Common myeloid progenitor, CD34-positive (primary cell): ENCODE measurements around the gene SPATA9.

Source experiments
- CTCF ChIA-PET: fragments of 350-600 bp; sonication (Branson Sonifier 250); formaldehyde crosslinking; loops from one replicate; lab custom pipeline; 2021; ENCODE audit warnings: antibody characterized with exemption; lab: Charles Lee
- POLR2A ChIA-PET: fragments of 350-600 bp; sonication (Branson Sonifier 250); formaldehyde crosslinking; loops from one replicate; lab custom pipeline; 2021; ENCODE audit warnings: antibody characterized with exemption; lab: Charles Lee
- DNase-seq, 3 donors: peaks; one replicate each; pipeline versions ENCODE4 v3.0.0 to v3.0.0-alpha.2; 2013
- H3K27ac ChIP-seq, 2 experiments: 1 replicate in 1 of 2; 2 replicates in 1 of 2; pipeline ENCODE4 v1.7.0; 2013; ENCODE audit warnings: inconsistent platforms in 2 of 2, low read length in 2 of 2, mild to moderate bottlenecking in 2 of 2, low read depth in 1 of 2, moderate library complexity in 1 of 2; ENCODE audit not compliant: severe bottlenecking in 2 of 2, insufficient read depth in 1 of 2, poor library complexity in 1 of 2
- H3K27me3 ChIP-seq, 5 experiments: replicated peaks in 2 of 5; 1 replicate in 3 of 5; 2 replicates in 2 of 5; pipeline versions ENCODE4 v1.6.1 to v1.7.0; 2013; ENCODE audit warnings: low read length in 4 of 5, mild to moderate bottlenecking in 2 of 5, moderate library complexity in 2 of 5, inconsistent platforms in 1 of 5; ENCODE audit not compliant: insufficient read depth in 5 of 5, control insufficient read depth in 4 of 5
- H3K36me3 ChIP-seq, 4 experiments: 1 replicate in 2 of 4; 2 replicates in 2 of 4; pipeline versions ENCODE4 v1.6.1 to v1.7.0; 2013; ENCODE audit warnings: low read length in 3 of 4, control low read depth in 1 of 4, mild to moderate bottlenecking in 1 of 4; ENCODE audit not compliant: control insufficient read depth in 4 of 4, insufficient read depth in 4 of 4
- H3K4me1 ChIP-seq, 4 experiments: 1 replicate in 3 of 4; 2 replicates in 1 of 4; pipeline versions ENCODE4 v1.6.1 to v1.7.1; 2013; ENCODE audit warnings: low read length in 3 of 4, mild to moderate bottlenecking in 3 of 4, control low read depth in 1 of 4, inconsistent platforms in 1 of 4, moderate library complexity in 1 of 4; ENCODE audit not compliant: control insufficient read depth in 4 of 4, insufficient read depth in 4 of 4; ENCODE audit errors: control extremely low read depth in 1 of 4
- H3K4me3 ChIP-seq, 7 experiments: 1 replicate in 4 of 7; 2 replicates in 3 of 7; pipeline versions ENCODE4 v1.5.1 to v1.7.0; 2013; ENCODE audit warnings: mild to moderate bottlenecking in 7 of 7, low read length in 6 of 7, moderate library complexity in 6 of 7, inconsistent platforms in 2 of 7, low read depth in 2 of 7, control low read depth in 1 of 7; ENCODE audit not compliant: insufficient read depth in 4 of 7, control insufficient read depth in 1 of 7; ENCODE audit errors: extremely low read depth in 1 of 7
- H3K9me3 ChIP-seq, 5 experiments: 1 replicate in 4 of 5; 2 replicates in 1 of 5; pipeline versions ENCODE4 v1.6.1 to v1.7.1; 2013; ENCODE audit warnings: low read length in 4 of 5, mild to moderate bottlenecking in 2 of 5, inconsistent platforms in 1 of 5, low read depth in 1 of 5, moderate library complexity in 1 of 5; ENCODE audit not compliant: control insufficient read depth in 4 of 5, insufficient read depth in 2 of 5; ENCODE audit errors: control extremely low read depth in 1 of 5
- WGBS: methylation state at CpG from one replicate; pipeline ENCODE4 v1.1.5; 2013; ENCODE audit not compliant: insufficient coverage; 5-methylcytosine and 5-hydroxymethylcytosine counted together

The SPATA9 gene

DNA sequence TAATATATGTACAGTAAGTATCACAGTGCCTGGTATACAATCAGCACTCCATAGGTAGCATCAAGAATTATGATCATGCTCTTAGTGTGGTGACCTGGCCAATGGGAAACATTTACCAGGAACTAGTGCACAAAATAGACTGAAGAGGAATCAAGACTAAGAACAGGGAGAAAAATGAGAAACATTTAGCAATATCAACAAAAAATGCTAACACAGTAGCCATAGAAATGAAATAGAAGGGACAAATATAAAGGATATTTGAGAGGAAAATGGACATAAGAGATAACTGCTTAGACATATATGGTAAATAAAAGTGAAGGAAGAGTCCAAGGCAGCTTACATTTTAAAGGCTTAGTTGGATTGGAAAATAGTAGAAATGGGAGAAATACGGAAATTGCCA lies 16.5 kb upstream of the SPATA9 start:
- Histone ChIP-seq H3K4me3 (no peak overlapping the region), H3K27ac (no peak overlapping the region), H3K36me3 (no peaks in the 10 kb centered on the region), H3K4me1 (no peaks in the 10 kb centered on the region), H3K27me3 (no peaks in the 10 kb centered on the region), H3K9me3 (no peaks in the 10 kb centered on the region)
- CTCF ChIA-PET, result no interaction called here
- POLR2A ChIA-PET, result no interaction called here
- WGBS, result 100% methylated on average over 1 of the region's 1 CpG
- DNase-seq, result no peak

DNA sequence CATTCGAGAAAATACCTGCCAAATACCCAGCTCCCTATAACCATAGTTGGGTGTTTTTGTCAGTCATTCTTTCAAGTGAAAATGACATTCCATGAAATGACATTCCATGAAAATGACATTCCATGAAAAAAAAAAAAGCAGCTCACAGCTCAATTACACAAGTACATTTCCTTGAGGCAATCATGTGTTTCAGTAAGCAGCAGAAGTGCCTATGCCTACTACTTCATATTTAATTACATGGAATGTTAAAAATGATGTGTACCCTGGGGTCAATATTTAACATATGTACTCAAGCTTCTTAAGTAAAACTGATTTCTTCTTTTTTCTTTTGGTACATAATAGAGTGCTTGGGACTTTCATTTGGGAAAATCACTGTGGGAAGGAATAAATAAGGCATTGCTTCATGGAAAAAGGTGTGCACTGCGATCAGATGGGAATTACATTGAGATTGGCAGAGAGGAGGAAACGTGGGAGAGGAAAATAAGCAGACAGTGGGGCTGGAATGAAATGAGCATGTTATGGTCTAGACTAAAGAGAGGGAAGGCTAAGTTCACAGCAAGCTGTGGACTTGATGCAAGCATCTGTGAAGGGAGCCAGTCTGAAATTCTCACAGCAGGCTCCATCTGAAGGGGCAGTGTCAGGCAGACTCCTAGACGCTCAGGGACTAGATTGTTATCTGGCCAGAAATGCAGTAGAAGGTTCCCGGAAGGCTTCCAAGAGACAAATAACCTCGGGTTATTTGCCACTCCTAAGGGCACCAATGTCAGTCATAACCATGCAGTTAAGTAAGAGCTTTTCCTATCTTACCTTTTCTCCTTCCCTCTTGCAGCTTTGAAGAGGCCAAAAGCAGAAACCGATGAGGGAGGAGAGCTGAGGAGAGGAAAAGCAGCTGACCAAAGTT lies 15.2 kb upstream of the SPATA9 start:
- WGBS, result 84% methylated on average over 5 of the region's 7 CpGs
- no peaks in the 10 kb centered on the region for H3K36me3 ChIP-seq
- ChIA-PET POLR2A (interaction anchor here (0.6 to 0.8 kb wide), 2 partner anchors 26 to 77 kb away, joined by 3 read pairs; no protein-coding TSS in a partner anchor), CTCF (interaction anchor here (0.6 to 1.3 kb wide), 6 partner anchors 9 to 86 kb away, joined by 3 to 6 read pairs (median 3); no protein-coding TSS in a partner anchor)
- DNase-seq, result no peak
- no peaks in the 10 kb centered on the region for H3K9me3 ChIP-seq
- H3K4me3 ChIP-seq, result no peak overlapping the region
- no peaks in the 10 kb centered on the region for H3K4me1 ChIP-seq
- no peaks in the 10 kb centered on the region for H3K27me3 ChIP-seq
- H3K27ac ChIP-seq, result no peak overlapping the region

DNA sequence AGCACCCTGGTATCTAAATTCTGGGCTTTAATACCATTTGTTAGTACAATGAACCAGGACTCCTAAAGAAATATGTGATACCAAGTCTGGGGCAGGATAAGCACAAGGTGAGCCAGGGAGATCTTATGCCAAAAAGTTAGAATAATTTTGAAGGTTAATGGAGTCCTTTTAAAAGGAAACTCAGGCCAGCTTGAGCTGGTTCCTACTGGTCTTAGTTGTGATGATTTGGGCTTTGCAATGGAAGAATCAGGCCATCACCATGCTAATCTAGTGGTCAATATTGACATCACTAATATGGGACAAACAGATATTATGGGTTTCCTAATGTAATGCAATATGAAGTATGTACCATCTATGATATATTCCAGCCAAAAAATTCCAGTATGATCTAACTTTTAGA lies 7.5 kb upstream of the SPATA9 start:
- Histone ChIP-seq H3K27ac (no peak overlapping the region), H3K36me3 (no peaks in the 10 kb centered on the region), H3K4me1 (no peaks in the 10 kb centered on the region), H3K27me3 (no peaks in the 10 kb centered on the region), H3K9me3 (peaks cover 0 to 1% (median 0%) of the 10 kb centered on the region in 5 experiments), H3K4me3 (no peak overlapping the region)
- no peak for DNase-seq
- ChIA-PET POLR2A (no interaction called here), CTCF (no interaction called here)

DNA sequence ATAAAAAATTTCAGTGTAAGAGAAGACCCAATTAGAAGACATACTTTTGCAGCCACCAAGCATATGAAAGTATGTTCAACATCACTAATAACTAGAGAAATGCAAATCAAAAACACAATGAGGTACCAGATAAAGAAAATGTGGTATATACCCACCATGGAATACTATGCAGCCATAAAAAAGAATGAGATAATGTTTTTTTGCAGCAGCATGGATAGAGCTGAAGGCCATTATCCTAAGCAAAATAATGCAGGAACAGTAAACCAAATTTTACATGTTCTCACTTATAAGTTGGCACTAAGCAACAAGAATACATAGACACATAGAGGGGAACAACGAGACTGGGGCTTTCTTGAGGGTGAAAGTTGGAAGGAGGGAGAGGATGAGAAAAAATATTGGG lies 6.9 kb upstream of the SPATA9 start:
- ChIA-PET CTCF (no interaction called here), POLR2A (no interaction called here)
- no peak for DNase-seq
- Histone ChIP-seq H3K4me1 (no peaks in the 10 kb centered on the region), H3K9me3 (peaks cover 0 to 1% (median 0%) of the 10 kb centered on the region in 5 experiments), H3K36me3 (no peaks in the 10 kb centered on the region), H3K27me3 (no peaks in the 10 kb centered on the region), H3K4me3 (no peak overlapping the region), H3K27ac (no peak overlapping the region)
- WGBS, result no CpG with 5 or more reads among the region's 1 CpG

DNA sequence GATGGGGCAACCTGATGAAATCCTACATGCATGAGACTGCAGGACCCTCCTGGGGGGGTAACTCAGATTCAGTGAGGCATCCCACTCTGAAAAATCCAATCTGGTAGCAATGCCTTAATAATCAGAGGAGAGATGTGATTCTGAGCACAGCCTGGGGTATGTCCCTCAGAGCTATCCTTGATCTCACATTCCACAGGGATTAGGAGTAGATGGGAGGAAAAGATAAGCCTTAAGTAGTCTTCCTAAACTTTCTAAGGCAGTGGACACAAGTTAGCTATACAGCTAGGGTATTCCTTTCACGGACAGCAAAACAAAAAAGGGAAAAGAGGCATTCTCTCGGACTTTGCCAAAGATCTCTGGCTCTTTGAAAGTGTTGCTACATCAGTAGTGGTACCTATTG lies 3.9 kb upstream of the SPATA9 start:
- Histone ChIP-seq H3K36me3 (no peaks in the 10 kb centered on the region), H3K4me1 (no peaks in the 10 kb centered on the region), H3K9me3 (peaks cover 0 to 1% (median 0%) of the 10 kb centered on the region in 5 experiments), H3K4me3 (no peak overlapping the region), H3K27me3 (no peaks in the 10 kb centered on the region), H3K27ac (no peak overlapping the region)
- POLR2A ChIA-PET, result no interaction called here
- CTCF ChIA-PET, result interaction anchor here (1.5 kb wide), 1 partner anchor 157 kb away, joined by 3 read pairs; no protein-coding TSS in a partner anchor
- no peak for DNase-seq
- 100% methylated on average over 1 of the region's 2 CpGs for WGBS

DNA sequence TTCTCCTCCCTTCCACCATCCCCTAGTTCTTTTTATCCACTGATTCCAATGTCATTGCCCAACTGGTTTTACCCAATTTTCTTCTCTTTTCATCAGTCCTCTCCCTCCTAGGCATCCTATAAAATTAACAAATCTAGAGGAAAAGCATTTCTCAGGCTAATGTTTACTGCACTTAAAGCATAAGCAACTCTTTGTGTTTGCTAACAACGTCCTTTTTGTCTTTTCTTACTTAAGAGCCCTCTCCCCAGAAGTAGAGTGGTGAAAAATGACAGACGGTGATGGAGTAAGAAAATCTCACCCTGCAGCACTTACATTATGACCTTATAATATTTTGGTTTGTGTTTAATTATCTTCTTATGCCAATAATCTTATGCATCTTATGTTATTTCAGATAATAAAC lies 1.6 kb upstream of the SPATA9 start:
- CTCF ChIA-PET, result interaction anchor here (1.5 kb wide), 1 partner anchor 20 kb away, joined by 3 read pairs; no protein-coding TSS in a partner anchor
- no peaks in the 10 kb centered on the region for H3K4me1 ChIP-seq
- no CpG with 5 or more reads among the region's 2 CpGs for WGBS
- POLR2A ChIA-PET, result no interaction called here
- H3K27ac ChIP-seq, result no peak overlapping the region
- H3K9me3 ChIP-seq, result no peaks in the 10 kb centered on the region
- H3K4me3 ChIP-seq, result no peak overlapping the region
- no peaks in the 10 kb centered on the region for H3K27me3 ChIP-seq
- no peak for DNase-seq
- H3K36me3 ChIP-seq, result no peaks in the 10 kb centered on the region

DNA sequence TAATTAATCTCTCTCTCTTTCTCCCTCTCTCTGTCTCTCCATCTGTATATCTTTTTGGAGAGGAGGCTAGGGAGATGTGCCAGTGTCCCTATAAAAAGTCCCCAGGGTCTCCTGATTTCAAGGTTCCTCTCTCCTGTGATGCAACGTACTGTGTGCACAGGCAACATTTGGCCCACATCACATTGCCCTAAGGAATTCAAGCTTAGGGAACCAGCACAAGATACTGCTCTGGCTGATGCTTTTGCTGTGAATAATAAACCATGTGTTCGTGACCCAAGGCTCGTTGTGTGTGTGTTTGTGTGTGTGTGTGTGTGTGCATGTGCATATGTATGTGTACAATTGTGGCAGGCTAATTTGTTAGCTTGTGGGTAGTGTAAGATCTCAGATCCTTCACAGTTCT lies 9.7 kb downstream of the SPATA9 start:
- Histone ChIP-seq H3K27ac (no peak overlapping the region), H3K9me3 (no peaks in the 10 kb centered on the region), H3K4me1 (peaks cover 0 to 20% (median 10%) of the 10 kb centered on the region in 4 experiments), H3K27me3 (no peaks in the 10 kb centered on the region), H3K4me3 (no peak overlapping the region), H3K36me3 (no peaks in the 10 kb centered on the region)
- ChIA-PET CTCF (interaction anchor here (0.9 to 1.5 kb wide), 4 partner anchors 14 to 108 kb away, joined by 3 to 4 read pairs (median 4); no protein-coding TSS in a partner anchor), POLR2A (no interaction called here)
- no peak for DNase-seq
- 88% methylated on average over 3 of the region's 3 CpGs for WGBS
